HG02973 (cell line): ENCODE results near the gene ZFP36L2.

ENCODE experiments used
- ATAC-seq: cut with Tn5 transposase; IDR thresholded peaks from one replicate; pipeline ENCODE4 v1.9.1; 2021; ENCODE audit warnings: moderate library complexity; ENCODE audit not compliant: unreplicated experiment

ZFP36L2 gene, protein sequence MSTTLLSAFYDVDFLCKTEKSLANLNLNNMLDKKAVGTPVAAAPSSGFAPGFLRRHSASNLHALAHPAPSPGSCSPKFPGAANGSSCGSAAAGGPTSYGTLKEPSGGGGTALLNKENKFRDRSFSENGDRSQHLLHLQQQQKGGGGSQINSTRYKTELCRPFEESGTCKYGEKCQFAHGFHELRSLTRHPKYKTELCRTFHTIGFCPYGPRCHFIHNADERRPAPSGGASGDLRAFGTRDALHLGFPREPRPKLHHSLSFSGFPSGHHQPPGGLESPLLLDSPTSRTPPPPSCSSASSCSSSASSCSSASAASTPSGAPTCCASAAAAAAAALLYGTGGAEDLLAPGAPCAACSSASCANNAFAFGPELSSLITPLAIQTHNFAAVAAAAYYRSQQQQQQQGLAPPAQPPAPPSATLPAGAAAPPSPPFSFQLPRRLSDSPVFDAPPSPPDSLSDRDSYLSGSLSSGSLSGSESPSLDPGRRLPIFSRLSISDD

GRCh38 chr2:43226558-43226954 lies at the start of gene ZFP36L2:
ZFP36L2 (minus strand) TSS chr2:43226606; CDS start chr2:43226315, 291 bp downstream.
- ATAC-seq, result peak; percentile 47

GRCh38 chr2:43274721-43275120 lies 48.3 kb upstream of the ZFP36L2 start:
- no peak for ATAC-seq

DNA sequence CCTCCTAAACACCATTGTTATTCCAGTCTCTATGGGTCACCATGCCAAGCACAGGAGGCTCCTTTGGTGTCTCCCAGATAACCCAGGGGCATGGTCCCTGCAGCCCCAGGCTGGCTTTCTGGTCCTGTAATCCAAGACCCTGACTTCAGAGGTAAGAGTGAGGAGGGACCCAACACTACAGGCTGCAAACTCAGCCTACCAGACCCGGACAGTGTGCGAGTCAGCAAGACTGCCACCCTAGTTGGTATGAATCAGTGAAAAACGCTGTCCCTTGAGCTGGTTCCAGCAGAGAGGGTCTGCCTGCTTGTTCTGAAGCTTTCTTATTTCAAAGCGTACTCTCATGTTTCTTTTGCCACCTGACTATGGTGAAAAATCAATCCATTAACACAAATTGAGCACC lies 47.6 kb upstream of the ZFP36L2 start:
- ATAC-seq, result no peak

GRCh38 chr2:43273529-43273928 lies 47.1 kb upstream of the ZFP36L2 start:
- no peak for ATAC-seq

DNA sequence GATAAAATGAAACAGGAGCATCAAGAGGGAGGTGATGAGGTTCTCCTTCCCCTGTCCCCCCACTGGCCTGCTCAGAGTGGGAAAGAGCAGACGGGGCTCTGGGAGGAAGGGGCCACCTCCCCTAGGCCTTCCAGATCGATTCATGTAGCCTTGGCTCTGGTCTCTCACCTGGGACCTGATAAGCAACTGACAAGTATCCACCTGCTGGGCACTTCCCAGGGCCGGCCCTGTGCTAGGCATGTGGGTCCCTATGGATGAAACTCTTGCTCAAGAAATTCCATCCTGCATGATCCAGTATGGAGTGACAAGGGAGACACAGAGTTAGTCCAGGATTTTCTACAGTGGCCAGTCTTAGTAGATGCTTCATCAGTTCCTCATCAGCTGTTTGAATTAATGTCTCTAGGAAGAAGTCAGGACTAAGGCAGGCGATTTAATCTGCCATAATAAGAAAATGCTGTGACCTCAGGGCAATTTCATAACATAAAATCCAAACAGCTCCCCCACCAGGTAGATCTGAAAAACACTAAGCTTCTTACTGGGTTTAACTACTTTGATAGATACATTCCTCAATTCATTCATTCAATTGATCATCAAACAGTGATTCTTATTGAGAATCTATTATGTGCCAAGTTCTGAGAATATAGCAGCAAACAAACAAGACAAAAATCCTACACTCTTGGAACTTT lies 44.7 kb upstream of the ZFP36L2 start:
- ATAC-seq, result no peak

DNA sequence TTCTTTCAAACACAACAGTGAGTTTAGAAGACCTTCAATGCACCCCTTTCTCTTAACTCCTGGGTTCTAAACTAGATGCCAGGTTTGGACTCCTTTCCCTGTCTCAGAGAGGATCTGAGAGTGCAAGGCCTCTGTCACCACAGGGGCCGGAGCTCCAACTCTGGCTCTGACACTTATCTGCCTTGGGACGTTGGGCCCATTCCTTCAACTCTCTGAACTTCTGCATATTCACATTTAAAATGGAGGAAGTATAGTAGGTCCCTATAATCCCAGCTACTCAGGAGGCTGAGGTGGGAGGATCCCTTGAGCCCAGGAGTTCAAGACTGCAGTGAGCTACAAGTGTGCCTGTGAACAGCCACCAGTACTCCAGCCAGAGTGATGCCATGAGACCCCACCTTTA lies 44.1 kb upstream of the ZFP36L2 start:
- no peak for ATAC-seq

DNA sequence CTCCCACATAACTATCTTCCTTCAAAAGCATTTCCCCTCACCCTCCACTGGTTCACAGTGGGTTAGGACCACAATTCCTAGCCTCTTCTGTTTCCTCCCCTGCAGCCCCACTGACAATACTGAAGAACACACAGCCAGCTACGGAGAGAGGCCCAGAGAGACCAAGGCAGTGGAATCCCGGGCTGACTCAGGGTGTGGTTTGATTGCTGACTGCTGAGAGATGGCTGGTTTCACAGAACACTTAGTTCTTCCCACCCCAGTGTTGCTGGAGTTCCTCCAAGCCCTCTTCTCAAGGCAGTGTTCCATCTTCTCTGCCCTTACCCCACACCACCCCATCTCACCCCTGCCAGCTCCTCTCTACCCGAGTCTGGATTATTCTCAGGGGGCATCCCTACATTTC lies 43.3 kb upstream of the ZFP36L2 start:
- ATAC-seq, result no peak

GRCh38 chr2:43269074-43269572 lies 42.7 kb upstream of the ZFP36L2 start:
- ATAC-seq, result no peak

GRCh38 chr2:43268066-43268953 lies 41.9 kb upstream of the ZFP36L2 start:
- ATAC-seq, result no peak

GRCh38 chr2:43267381-43267780 lies 41.0 kb upstream of the ZFP36L2 start:
- ATAC-seq, result no peak

- no peak for ATAC-seq
These were observed 40.3 kb upstream of the ZFP36L2 start for GRCh38 chr2:43266711-43267111.

- no peak for ATAC-seq
These were observed 39.0 kb upstream of the ZFP36L2 start for GRCh38 chr2:43265421-43265820.

- no peak for ATAC-seq
These were observed 38.6 kb upstream of the ZFP36L2 start for GRCh38 chr2:43265001-43265400.

- no peak for ATAC-seq
These were observed 36.5 kb upstream of the ZFP36L2 start for GRCh38 chr2:43262951-43263350.

- no peak for ATAC-seq
These were observed 35.8 kb upstream of the ZFP36L2 start for GRCh38 chr2:43262239-43262638.

DNA sequence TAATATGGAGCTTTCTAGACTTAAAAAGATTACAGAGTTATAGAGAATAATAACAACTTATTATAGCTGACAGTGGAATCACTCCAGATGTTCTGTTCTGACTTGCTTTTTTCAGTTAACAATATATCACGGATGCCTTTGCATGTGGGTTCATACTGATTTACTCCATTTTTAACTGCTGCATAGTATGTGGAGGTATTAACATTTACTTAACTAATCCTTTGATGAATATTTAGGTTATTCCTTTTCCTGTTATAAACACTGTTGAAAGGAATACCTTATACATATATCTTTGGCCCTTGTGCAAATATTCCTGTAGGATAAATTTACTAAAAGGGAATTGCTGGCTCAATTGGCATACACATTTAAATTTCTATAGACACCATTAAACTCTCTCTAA lies 33.1 kb upstream of the ZFP36L2 start:
- no peak for ATAC-seq

- no peak for ATAC-seq
These were observed 32.2 kb upstream of the ZFP36L2 start for GRCh38 chr2:43258547-43259156.

GRCh38 chr2:43255296-43255910 lies 29.0 kb upstream of the ZFP36L2 start:
- ATAC-seq, result no peak

DNA sequence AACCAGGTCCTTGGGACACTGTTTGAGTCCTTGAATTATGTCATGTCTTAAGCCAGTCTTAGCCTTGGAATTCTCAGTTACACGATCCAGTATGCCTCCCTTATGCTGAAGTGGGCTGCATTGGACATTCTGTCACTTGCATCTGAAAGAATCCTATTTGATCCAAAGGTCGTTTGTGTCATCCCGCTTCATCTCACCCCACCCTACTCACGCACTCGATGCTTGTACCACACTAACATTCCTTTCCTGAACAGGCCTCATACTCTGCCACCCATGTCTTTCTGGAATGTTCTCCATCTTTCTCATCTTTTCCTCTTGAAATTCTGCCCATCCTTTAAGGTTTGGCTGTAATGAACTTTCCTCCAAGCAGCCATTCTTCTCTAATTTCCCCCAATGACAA lies 27.9 kb upstream of the ZFP36L2 start:
- no peak for ATAC-seq

- no peak for ATAC-seq
These were observed 24.8 kb upstream of the ZFP36L2 start for GRCh38 chr2:43251171-43251731.
